ENCODE data around the gene WWOX. TPM values are rescaled to one million over a fixed set of nuclear protein-coding genes. Genes with fewer than 3 reads are reported as not detected.

The WWOX gene
- total RNA-seq, 2 donors from 2014 or later, result 30.0 to 35.4 TPM

DNA sequence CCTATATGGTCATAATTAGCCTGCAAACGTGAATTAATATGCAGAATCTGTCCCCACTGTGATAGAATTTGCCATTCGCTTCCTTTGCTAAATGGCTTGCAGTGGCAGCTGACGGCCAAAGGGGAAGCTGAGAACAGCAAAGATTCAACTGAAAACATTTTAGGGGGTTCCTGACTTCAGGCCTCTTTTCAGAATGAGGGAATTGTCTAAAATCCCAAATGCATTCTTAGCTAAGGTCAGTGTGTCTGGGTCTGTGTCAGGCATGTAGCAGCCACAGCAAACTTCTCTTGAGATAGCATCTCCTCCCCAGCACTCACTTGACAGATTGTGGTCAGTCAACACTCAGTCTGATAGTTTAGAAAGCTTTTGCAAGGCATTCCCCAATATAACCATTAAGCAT is 701.1 kb downstream of the WWOX start:
- Histone ChIP-seq H3K4me1 (ENCODE audit: control insufficient read depth, insufficient read depth, low read length) (no peaks in the 10 kb centered on the region), H3K4me3 (ENCODE audit: low read length) (no peak overlapping the region), H3K9me3 (ENCODE audit: control insufficient read depth, low read length) (no peaks in the 10 kb centered on the region), H3K27ac (ENCODE audit: low read depth, low read length) (no peak overlapping the region), H3K9ac (ENCODE audit: extremely low read depth, low read length, poor library complexity, severe bottlenecking) (no peak overlapping the region), H3K36me3 (ENCODE audit: control insufficient read depth, insufficient read depth, low read length) (no peaks in the 10 kb centered on the region), H3K27me3 (ENCODE audit: control insufficient read depth, insufficient read depth, low read length, poor library complexity, severe bottlenecking) (no peaks in the 10 kb centered on the region)
- TF ChIP-seq, protein P1, sequence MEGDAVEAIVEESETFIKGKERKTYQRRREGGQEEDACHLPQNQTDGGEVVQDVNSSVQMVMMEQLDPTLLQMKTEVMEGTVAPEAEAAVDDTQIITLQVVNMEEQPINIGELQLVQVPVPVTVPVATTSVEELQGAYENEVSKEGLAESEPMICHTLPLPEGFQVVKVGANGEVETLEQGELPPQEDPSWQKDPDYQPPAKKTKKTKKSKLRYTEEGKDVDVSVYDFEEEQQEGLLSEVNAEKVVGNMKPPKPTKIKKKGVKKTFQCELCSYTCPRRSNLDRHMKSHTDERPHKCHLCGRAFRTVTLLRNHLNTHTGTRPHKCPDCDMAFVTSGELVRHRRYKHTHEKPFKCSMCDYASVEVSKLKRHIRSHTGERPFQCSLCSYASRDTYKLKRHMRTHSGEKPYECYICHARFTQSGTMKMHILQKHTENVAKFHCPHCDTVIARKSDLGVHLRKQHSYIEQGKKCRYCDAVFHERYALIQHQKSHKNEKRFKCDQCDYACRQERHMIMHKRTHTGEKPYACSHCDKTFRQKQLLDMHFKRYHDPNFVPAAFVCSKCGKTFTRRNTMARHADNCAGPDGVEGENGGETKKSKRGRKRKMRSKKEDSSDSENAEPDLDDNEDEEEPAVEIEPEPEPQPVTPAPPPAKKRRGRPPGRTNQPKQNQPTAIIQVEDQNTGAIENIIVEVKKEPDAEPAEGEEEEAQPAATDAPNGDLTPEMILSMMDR (conservative IDR thresholded peaks at IDR 0.05), result peak; percentile 50
- Mint-ChIP-seq H3K9me3 (no peaks in the 10 kb centered on the region), H3K36me3 (ENCODE audit: low read depth) (no peaks in the 10 kb centered on the region), H3K4me3 (no peak overlapping the region), H3K27ac (no peak overlapping the region), H3K4me1 (no peaks in the 10 kb centered on the region), H3K27me3 (ENCODE audit: insufficient read depth) (no peaks in the 10 kb centered on the region)
- DNase-seq, result no peak
- WGBS, 2 experiments (ENCODE audit: insufficient coverage in 1 of 2, insufficient read length in 1 of 2), result 73 to 84% methylated on average over 3 of the region's 3 CpGs

DNA sequence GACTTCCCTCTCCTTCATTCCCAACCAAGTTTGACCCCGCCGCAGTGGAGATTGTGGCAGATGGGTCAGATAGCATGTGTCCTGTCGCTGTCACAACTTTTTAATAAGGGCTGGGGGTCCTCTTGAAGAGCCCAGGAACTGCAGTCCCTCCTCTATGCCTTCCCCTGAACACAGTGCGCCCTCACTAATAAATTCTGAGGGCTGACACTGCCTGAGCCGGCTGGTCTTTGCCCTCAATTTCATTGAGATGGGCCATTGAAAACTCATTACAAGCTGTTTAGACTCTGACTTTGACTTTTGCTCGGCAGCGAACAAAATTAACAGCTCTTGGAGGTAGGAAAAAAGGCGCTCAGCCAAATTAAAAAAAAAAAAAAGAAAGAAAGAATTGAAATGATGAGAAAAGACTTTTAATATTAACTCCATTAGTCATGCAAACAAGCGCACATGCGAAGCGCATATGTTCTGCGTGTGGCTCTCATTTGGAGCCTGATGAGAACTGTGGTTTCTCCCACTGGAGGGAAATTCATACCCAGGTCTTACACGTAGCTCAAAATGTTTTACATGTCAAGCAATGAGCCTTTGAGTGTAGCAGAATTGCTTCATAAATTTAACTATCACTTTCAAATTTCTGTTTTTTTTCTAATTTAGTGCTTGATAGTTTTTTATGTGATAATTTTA is 704.7 kb downstream of the WWOX start:
- H3K9me3 ChIP-seq (ENCODE audit: control insufficient read depth, low read length), result no peaks in the 10 kb centered on the region
- Mint-ChIP-seq H3K9me3 (no peaks in the 10 kb centered on the region), H3K4me3 (no peak overlapping the region), H3K36me3 (ENCODE audit: low read depth) (no peaks in the 10 kb centered on the region), H3K27me3 (ENCODE audit: insufficient read depth) (no peaks in the 10 kb centered on the region), H3K27ac (no peak overlapping the region), H3K4me1 (no peaks in the 10 kb centered on the region)
- WGBS, 2 experiments (ENCODE audit: insufficient coverage in 1 of 2, insufficient read length in 1 of 2), result 95 to 96% methylated on average over 7 to 13 of the region's 13 CpGs
- no peak for DNase-seq
- TF ChIP-seq, protein P1 (conservative IDR thresholded peaks at IDR 0.05), result no peak
- H3K27ac ChIP-seq (ENCODE audit: low read depth, low read length), result no peak overlapping the region
- H3K4me3 ChIP-seq (ENCODE audit: low read length), result no peak overlapping the region
- no peaks in the 10 kb centered on the region for H3K36me3 ChIP-seq (ENCODE audit: control insufficient read depth, insufficient read depth, low read length)
- no peak overlapping the region for H3K9ac ChIP-seq (ENCODE audit: extremely low read depth, low read length, poor library complexity, severe bottlenecking)
- H3K4me1 ChIP-seq (ENCODE audit: control insufficient read depth, insufficient read depth, low read length), result no peaks in the 10 kb centered on the region
- H3K27me3 ChIP-seq (ENCODE audit: control insufficient read depth, insufficient read depth, low read length, poor library complexity, severe bottlenecking), result no peaks in the 10 kb centered on the region

DNA sequence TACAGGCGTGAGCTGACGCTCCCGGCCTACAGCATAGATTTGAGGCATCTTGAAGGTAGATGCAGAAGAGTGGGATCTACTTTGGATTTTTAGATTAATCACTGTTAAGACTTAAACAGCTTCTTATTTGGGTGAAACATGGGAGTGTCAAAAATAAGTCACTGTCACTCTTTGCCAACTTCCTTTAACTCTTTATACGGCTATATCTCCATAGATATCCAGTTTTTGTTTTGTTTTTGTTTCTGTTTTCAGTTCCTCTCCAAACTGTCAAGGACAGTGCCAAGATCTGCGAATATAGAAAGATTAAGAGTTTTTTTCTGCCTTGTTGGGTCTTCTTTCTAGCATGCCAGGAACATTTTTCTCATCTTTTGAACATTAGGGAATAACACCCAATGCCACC is 706.1 kb downstream of the WWOX start:
- TF ChIP-seq, protein P1 (conservative IDR thresholded peaks at IDR 0.05), result no peak
- H3K4me3 Mint-ChIP-seq, result no peak overlapping the region
- no peaks in the 10 kb centered on the region for H3K36me3 ChIP-seq (ENCODE audit: control insufficient read depth, insufficient read depth, low read length)
- peaks cover 5% of the 10 kb centered on the region for H3K4me1 Mint-ChIP-seq
- no peaks in the 10 kb centered on the region for H3K4me1 ChIP-seq (ENCODE audit: control insufficient read depth, insufficient read depth, low read length)
- no peak overlapping the region for H3K27ac ChIP-seq (ENCODE audit: low read depth, low read length)
- no peaks in the 10 kb centered on the region for H3K27me3 ChIP-seq (ENCODE audit: control insufficient read depth, insufficient read depth, low read length, poor library complexity, severe bottlenecking)
- H3K36me3 Mint-ChIP-seq (ENCODE audit: low read depth), result no peaks in the 10 kb centered on the region
- no peak overlapping the region for H3K27ac Mint-ChIP-seq
- no peaks in the 10 kb centered on the region for H3K27me3 Mint-ChIP-seq (ENCODE audit: insufficient read depth)
- no peak for DNase-seq
- no peaks in the 10 kb centered on the region for H3K9me3 Mint-ChIP-seq
- no peaks in the 10 kb centered on the region for H3K9me3 ChIP-seq (ENCODE audit: control insufficient read depth, low read length)
- H3K9ac ChIP-seq (ENCODE audit: extremely low read depth, low read length, poor library complexity, severe bottlenecking), result no peak overlapping the region
- no peak overlapping the region for H3K4me3 ChIP-seq (ENCODE audit: low read length)
- WGBS, 2 experiments (ENCODE audit: insufficient coverage in 1 of 2, insufficient read length in 1 of 2), result 92 to 97% methylated on average over 2 to 5 of the region's 5 CpGs

All from endodermal cell (in vitro differentiated cells).